Measurements from ENCODE around the gene PPIB.
"Not testable (repeated sequence)": the region's sequence is repeated elsewhere in the genome, so short reads cannot be mapped to it uniquely, and the experiment has no call there.

PPIB gene

GRCh38 chr15:64141798-64142512 lies 20.9 kb downstream of the PPIB start:
- DNase-seq (ENCODE audit: low read depth) = no peak

- no peak for DNase-seq (ENCODE audit: low read depth)
These were observed 24.4 kb downstream of the PPIB start for GRCh38 chr15:64138331-64138941.

- no peak for DNase-seq (ENCODE audit: low read depth)
These were observed 25.5 kb downstream of the PPIB start for GRCh38 chr15:64137226-64137833.

GRCh38 chr15:64136347-64136746 lies 26.5 kb downstream of the PPIB start:
- no peak for DNase-seq (ENCODE audit: low read depth)

GRCh38 chr15:64134345-64134829 lies 28.4 kb downstream of the PPIB start:
- DNase-seq (ENCODE audit: low read depth) = no peak

- no peak for DNase-seq (ENCODE audit: low read depth)
These were observed 29.0 kb downstream of the PPIB start for GRCh38 chr15:64133623-64134344.

- no peak for DNase-seq (ENCODE audit: low read depth)
These were observed 30.6 kb downstream of the PPIB start for GRCh38 chr15:64132217-64132616.

GRCh38 chr15:64131547-64131946 lies 31.3 kb downstream of the PPIB start:
- no peak for DNase-seq (ENCODE audit: low read depth)

- DNase-seq (ENCODE audit: low read depth) = no peak
These were observed 32.7 kb downstream of the PPIB start for GRCh38 chr15:64130159-64130558.

GRCh38 chr15:64127521-64128270 lies 35.1 kb downstream of the PPIB start:
- no peak for DNase-seq (ENCODE audit: low read depth)

- DNase-seq (ENCODE audit: low read depth) = no peak
These were observed 36.8 kb downstream of the PPIB start for GRCh38 chr15:64125978-64126377.

- no peak for DNase-seq (ENCODE audit: low read depth)
These were observed 39.9 kb downstream of the PPIB start for GRCh38 chr15:64122936-64123351.

GRCh38 chr15:64122444-64122843 lies 40.4 kb downstream of the PPIB start:
- no peak for DNase-seq (ENCODE audit: low read depth)

GRCh38 chr15:64121614-64122013 lies 41.2 kb downstream of the PPIB start:
- no peak for DNase-seq (ENCODE audit: low read depth)

- DNase-seq (ENCODE audit: low read depth) = not testable (repeated sequence)
These were observed 42.5 kb downstream of the PPIB start for GRCh38 chr15:64120322-64120721.

GRCh38 chr15:64117759-64118487 lies 44.9 kb downstream of the PPIB start:
- DNase-seq (ENCODE audit: low read depth) = no peak

- no peak for DNase-seq (ENCODE audit: low read depth)
These were observed 49.9 kb downstream of the PPIB start for GRCh38 chr15:64112904-64113303.

- no peak for DNase-seq (ENCODE audit: low read depth)
These were observed 50.6 kb downstream of the PPIB start for GRCh38 chr15:64112073-64112772.

- no peak for DNase-seq (ENCODE audit: low read depth)
These were observed 51.2 kb downstream of the PPIB start for GRCh38 chr15:64111679-64112050.

GRCh38 chr15:64110950-64111678 lies 51.7 kb downstream of the PPIB start:
- DNase-seq (ENCODE audit: low read depth) = no peak
